GM21360 (cell line): ENCODE measurements around the gene RBBP5.
"Not testable (repeated sequence)": the region's sequence is repeated elsewhere in the genome, so short reads cannot be mapped to it uniquely, and the experiment has no call there.

ENCODE experiments used
- ATAC-seq: cut with Tn5 transposase; IDR thresholded peaks from one replicate; pipeline ENCODE4 v1.9.1; 2021; ENCODE audit warnings: mild to moderate bottlenecking, moderate library complexity; ENCODE audit not compliant: unreplicated experiment

The RBBP5 gene

GRCh38 chr1:205121660-205122488 lies at the start of gene RBBP5:
TSS of gene RBBP5 (minus strand) at chr1:205121978. CDS start at chr1:205121873, 105 bp downstream.
- ATAC-seq: peak; percentile 87

- no peak for ATAC-seq
These were observed 49.6 kb upstream of the RBBP5 start for GRCh38 chr1:205171369-205171768.

- no peak for ATAC-seq
These were observed 48.9 kb upstream of the RBBP5 start for GRCh38 chr1:205170532-205171269.

- ATAC-seq: no peak
These were observed 47.5 kb upstream of the RBBP5 start for GRCh38 chr1:205169248-205169647.

DNA sequence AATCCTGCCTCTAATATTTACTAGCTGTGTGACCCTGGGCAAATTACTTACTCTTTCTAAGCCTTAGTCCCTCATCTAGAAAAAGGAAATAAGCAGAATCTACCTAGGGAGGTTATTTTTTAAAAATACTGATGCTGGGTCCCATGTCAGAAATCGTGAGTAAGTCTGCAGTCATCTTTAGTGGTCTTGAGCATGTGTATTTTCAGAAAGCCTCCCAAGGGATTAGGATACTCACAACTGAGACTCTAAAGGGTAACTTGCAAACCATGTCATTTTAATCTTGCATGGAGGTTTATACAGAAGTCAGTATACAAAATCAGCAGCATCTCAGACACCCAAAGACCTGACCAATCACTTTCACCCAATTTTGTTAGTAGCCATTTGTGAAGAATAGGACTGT lies 46.5 kb upstream of the RBBP5 start:
- ATAC-seq: no peak

DNA sequence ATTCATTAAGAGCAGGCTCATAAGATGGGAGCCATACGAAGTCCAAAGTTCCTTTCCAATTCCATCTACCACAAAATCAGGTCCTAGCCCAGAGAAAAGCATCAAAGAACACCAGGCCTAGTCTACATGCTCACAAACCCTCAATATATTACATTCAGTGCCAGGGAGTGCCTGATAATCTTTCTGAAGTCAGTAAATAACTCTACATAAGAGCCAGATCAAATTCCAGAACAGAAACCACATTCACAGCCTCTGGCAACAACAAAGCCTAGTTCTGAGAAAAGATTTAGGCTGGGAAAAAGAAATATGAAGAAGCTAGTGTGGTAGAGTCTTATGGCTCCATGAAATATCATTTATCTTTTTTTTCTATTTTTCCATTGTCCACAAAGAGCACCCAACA lies 40.5 kb upstream of the RBBP5 start:
- ATAC-seq: no peak

DNA sequence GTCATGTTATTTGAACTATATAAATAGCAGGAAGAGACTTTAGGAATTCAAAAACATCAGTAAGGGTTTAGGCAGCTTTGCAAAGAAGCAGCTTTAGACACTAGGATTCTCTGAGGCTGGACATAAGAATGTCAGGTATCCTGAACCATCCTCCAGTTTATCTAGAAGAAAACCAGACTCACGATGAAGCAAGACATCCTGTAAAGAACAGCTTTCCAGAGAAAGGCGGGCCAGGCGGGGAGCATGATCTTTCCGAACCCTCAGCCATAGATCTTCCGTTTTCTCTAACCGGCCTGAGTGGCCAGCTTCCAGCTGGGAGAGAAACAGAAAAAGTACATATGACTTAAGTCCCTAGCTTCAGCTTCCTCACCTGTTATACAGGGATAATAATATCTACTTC lies 39.3 kb upstream of the RBBP5 start:
- no peak for ATAC-seq

DNA sequence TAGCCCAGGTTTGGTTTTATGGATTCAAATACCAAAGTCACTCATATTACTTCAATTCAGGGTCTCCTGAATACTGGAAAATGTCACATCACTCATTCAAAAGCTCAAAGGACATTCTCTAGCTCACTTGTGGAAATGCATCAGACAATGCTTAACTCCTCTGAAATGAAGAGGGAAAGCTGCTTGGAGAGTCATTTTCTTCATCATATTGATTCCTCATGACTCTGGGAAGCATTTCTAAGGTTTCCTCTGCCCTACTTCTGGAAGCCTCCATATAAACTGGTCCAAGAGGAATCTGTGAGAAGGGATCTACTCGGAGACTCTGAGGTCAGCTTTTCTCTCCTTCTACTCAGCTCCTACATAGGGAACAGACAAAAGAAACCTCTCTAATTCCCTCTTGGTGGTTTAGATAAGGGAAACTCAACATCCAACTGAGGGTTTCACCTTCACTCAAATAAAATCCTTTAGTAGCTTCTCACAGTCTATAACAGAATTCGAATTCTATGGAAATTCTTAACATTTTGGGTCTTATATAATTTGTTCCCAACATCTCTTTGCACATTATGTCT lies 36.4 kb upstream of the RBBP5 start:
- ATAC-seq: no peak

GRCh38 chr1:205155665-205156377 lies 34.0 kb upstream of the RBBP5 start:
- not testable (repeated sequence) for ATAC-seq

- no peak for ATAC-seq
These were observed 30.7 kb upstream of the RBBP5 start for GRCh38 chr1:205152505-205152904.

DNA sequence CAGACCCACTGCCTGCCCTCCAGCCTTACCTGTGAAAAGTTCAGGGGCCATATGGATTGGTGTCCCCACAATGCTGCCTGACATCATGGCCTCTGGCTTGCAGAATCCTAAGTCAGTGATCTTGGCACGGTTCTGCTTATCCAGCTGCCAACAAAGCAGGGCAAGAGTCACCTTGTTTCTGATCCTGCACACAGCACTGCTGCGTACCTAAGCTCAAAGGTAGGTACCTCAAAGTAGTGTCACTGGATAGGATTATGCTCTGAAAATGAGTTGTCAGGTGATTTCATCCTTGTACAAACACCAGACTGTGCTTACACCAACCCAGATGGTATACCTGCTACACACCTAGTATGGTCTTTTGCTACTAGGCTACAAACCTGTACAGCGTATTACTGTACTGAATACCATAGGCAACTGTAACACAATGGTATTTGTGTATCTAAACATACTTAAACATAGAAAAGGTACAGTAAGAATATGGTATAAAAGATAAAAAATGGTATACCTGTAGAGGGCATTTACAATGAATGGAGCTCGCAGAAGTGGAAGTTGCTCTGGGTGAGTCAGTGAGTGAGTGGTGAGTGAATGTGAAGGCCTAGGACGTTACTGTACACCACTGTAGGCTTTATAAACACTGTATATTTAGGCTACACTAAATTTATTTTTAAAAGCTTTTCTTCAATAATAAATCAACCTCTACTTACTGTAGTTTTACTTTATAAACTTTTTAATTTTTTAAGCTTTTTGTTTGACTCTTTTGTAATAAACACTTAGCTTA lies 29.1 kb upstream of the RBBP5 start:
- no peak for ATAC-seq

GRCh38 chr1:205147191-205147835 lies 25.5 kb upstream of the RBBP5 start:
- ATAC-seq: no peak

- ATAC-seq: no peak
These were observed 23.0 kb upstream of the RBBP5 start for GRCh38 chr1:205144751-205145150.

- no peak for ATAC-seq
These were observed 22.4 kb upstream of the RBBP5 start for GRCh38 chr1:205144046-205144720.

GRCh38 chr1:205142102-205142469 lies 20.3 kb upstream of the RBBP5 start:
- no peak for ATAC-seq

DNA sequence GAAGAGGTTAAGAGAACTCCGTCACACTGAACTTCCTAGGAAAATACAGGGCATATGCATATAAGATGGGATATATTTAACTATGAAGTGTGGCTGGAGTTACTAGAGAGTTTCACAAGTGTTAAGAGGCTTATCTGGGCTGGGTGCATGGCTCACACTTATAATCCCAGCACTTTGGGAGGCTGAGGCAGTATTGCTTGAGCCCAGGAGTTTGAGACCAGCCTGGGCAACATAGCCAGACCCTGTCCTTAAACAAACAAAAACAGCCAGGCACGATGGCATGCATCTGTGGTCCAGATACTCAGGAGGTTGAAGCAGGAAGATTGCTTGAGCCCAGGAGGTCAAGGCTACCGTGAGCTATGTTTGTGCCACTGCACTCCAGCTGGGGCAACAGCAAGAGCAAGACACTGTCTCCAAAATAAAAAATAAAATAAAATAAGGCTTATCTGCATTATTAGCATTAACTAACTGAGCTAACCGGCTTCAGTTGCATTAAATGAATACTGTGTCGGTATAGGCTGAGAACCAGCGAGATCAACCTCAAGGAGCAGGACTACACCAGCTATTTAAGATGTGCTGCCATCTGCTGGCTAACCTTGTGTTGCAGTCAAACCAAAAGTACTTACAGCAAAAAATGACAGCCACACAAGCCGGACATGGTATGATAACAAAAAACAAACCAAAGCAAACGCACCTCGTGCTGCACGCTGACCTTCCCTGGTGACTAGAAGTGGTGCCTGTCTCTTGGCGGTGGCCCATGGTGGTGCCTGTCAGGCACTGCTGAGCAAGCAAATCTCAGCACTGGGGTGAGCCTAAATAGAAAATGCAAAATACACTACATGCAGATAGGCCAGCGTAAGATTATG lies 19.7 kb upstream of the RBBP5 start:
- ATAC-seq: no peak

- ATAC-seq: no peak
These were observed 18.3 kb upstream of the RBBP5 start for GRCh38 chr1:205140113-205140512.

DNA sequence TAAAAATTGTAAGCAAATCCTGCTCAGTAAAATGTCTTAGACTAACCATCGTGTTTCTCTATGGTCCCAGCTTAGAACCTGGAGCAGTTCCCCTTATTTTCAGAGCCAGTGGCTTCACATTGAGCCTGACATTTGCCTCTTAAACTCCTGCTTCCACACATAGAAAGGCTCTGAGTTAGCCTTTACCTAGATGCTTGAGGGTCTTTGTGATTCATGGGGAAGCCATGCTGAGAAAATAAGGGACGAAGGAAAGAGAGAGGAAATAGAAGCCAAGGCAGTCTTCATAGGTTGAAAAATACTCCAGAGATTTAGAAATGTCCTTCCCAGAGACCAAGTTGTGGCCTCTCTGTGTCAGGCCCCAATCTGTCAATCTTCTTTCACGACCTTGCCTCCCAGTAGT lies 16.1 kb upstream of the RBBP5 start:
- ATAC-seq: no peak

DNA sequence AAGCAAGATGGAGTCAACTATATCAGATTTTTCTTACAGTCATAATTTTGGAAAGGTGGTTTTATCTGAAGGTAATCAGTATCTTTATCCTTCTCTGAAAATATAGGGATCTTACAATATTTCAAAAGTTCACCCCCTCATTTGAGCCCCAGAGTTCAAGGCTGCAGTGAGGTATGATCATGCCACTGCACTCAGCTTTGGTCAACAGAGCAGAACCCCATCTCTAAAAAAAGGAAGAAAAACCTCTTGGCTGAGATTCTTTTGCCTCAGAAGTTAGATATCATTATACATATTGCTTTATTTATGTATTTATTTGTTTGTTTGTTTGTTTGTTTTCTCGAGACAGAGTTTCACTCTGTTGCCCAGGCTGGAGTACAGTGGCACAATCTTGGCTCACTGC lies 11.5 kb upstream of the RBBP5 start:
- ATAC-seq: no peak
